ENCODE data around the gene OSM. TPM values are rescaled to one million over a fixed set of nuclear protein-coding genes. Genes with fewer than 3 reads are reported as not detected.

Gene OSM
- polyA plus RNA-seq, 4 donors, result 0.21 to 0.55 TPM; not detected in 2

- no peaks in the 10 kb centered on the region for H3K9me3 ChIP-seq (ENCODE audit: control insufficient read depth in 2 of 2, insufficient read depth in 1 of 2, low read depth in 1 of 2, low read length in 1 of 2)
- WGBS, 3 donors, result 88 to 94% (median 90%) methylated on average over 8 of the region's 8 CpGs
- no peak overlapping the region for H3K27ac ChIP-seq (ENCODE audit: low read depth in 1 of 3, low read length in 2 of 3)
- no peak for FAIRE-seq
- H3K4me1 ChIP-seq (ENCODE audit: control insufficient read depth in 3 of 3, insufficient read depth in 2 of 3, low read depth in 1 of 3, low read length in 2 of 3), result peaks cover 0 to 33% (median 2%) of the 10 kb centered on the region in 3 donors
- no peaks in the 10 kb centered on the region for H3K36me3 ChIP-seq (ENCODE audit: control insufficient read depth in 3 of 3, insufficient read depth in 2 of 3, low read depth in 1 of 3, low read length in 3 of 3)
- H3K27me3 ChIP-seq (ENCODE audit: control insufficient read depth in 3 of 3, insufficient read depth in 3 of 3, low read length in 3 of 3), result no peaks in the 10 kb centered on the region
- H3K4me3 ChIP-seq (ENCODE audit: low read depth in 1 of 3, low read length in 3 of 3), result no peak overlapping the region
- DNase-seq, result no peak
Measured at GRCh38 chr22:30261134-30261533, 5.5 kb downstream of the OSM start.

- Histone ChIP-seq H3K36me3 (ENCODE audit: control insufficient read depth in 3 of 3, insufficient read depth in 2 of 3, low read depth in 1 of 3, low read length in 3 of 3) (no peaks in the 10 kb centered on the region), H3K27ac (ENCODE audit: low read depth in 1 of 3, low read length in 2 of 3) (no peak overlapping the region), H3K27me3 (ENCODE audit: control insufficient read depth in 3 of 3, insufficient read depth in 3 of 3, low read length in 3 of 3) (no peaks in the 10 kb centered on the region), H3K4me1 (ENCODE audit: control insufficient read depth in 3 of 3, insufficient read depth in 2 of 3, low read depth in 1 of 3, low read length in 2 of 3) (peaks cover 0 to 31% (median 2%) of the 10 kb centered on the region in 3 donors), H3K9me3 (ENCODE audit: control insufficient read depth in 2 of 2, insufficient read depth in 1 of 2, low read depth in 1 of 2, low read length in 1 of 2) (no peaks in the 10 kb centered on the region), H3K4me3 (ENCODE audit: low read depth in 1 of 3, low read length in 3 of 3) (no peak overlapping the region)
- no peak for FAIRE-seq
- 85 to 90% (median 87%) methylated on average over 8 of the region's 8 CpGs for WGBS, 3 donors
- no peak for DNase-seq
Measured at GRCh38 chr22:30260682-30261081, 6.0 kb downstream of the OSM start.

DNA sequence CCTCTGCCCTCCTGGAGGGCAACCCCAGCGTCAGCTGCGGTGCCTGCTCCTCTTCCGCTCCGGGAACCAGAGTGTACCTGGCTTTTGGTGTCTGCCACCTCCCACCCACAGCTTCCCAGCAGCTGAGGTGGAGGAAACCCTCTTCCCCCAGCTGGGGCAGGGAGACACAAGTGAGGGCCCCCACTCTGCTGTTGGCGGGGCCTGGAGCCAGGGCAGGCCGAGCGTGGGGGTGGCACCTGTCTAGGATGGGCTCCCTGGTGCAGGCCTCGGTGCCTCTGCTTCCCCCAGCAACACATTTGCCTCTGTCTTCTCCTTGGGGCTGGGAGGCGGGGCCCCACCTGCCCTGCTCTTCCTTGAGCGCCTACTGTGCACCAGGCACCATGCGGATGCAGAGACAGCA lies 6.4 kb downstream of the OSM start:
- DNase-seq, result no peak
- Histone ChIP-seq H3K4me1 (ENCODE audit: control insufficient read depth in 3 of 3, insufficient read depth in 2 of 3, low read depth in 1 of 3, low read length in 2 of 3) (peaks cover 0 to 30% (median 2%) of the 10 kb centered on the region in 3 donors), H3K4me3 (ENCODE audit: low read depth in 1 of 3, low read length in 3 of 3) (no peak overlapping the region), H3K36me3 (ENCODE audit: control insufficient read depth in 3 of 3, insufficient read depth in 2 of 3, low read depth in 1 of 3, low read length in 3 of 3) (no peaks in the 10 kb centered on the region), H3K27ac (ENCODE audit: low read depth in 1 of 3, low read length in 2 of 3) (no peak overlapping the region), H3K27me3 (ENCODE audit: control insufficient read depth in 3 of 3, insufficient read depth in 3 of 3, low read length in 3 of 3) (no peaks in the 10 kb centered on the region), H3K9me3 (ENCODE audit: control insufficient read depth in 2 of 2, insufficient read depth in 1 of 2, low read depth in 1 of 2, low read length in 1 of 2) (no peaks in the 10 kb centered on the region)
- no peak for FAIRE-seq
- WGBS, 3 donors, result 70 to 90% (median 77%) methylated on average over 11 of the region's 11 CpGs

DNA sequence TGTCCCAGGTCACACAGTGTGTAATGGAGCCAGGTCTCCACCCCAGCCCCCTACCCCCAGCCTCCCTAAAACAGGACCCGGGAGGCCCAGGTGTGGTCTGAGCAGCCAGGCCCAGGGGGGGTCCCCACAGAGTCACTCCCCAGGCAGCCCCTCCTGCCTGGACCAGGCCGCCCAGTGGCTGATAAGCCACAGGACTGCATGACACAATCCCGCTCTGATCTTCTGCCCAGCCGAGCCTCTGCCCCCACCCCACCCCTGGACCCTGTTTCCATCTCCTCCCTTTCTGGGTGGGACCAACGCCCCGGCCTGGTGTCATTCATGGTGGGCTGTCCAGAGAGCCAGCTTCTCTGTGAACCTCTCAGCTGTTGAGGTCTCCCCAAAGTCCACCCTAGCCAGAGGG lies 12.3 kb downstream of the OSM start:
- Histone ChIP-seq H3K4me1 (ENCODE audit: control insufficient read depth in 3 of 3, insufficient read depth in 2 of 3, low read depth in 1 of 3, low read length in 2 of 3) (peaks cover 4 to 68% (median 5%) of the 10 kb centered on the region in 3 donors), H3K27ac (ENCODE audit: low read depth in 1 of 3, low read length in 2 of 3) (peak overlapping the region in 2 of 3 donors; percentile 9 to 38), H3K9me3 (ENCODE audit: control insufficient read depth in 2 of 2, insufficient read depth in 1 of 2, low read depth in 1 of 2, low read length in 1 of 2) (no peaks in the 10 kb centered on the region), H3K4me3 (ENCODE audit: low read depth in 1 of 3, low read length in 3 of 3) (no peak overlapping the region), H3K36me3 (ENCODE audit: control insufficient read depth in 3 of 3, insufficient read depth in 2 of 3, low read depth in 1 of 3, low read length in 3 of 3) (peaks cover 0 to 47% (median 0%) of the 10 kb centered on the region in 3 donors), H3K27me3 (ENCODE audit: control insufficient read depth in 3 of 3, insufficient read depth in 3 of 3, low read length in 3 of 3) (no peaks in the 10 kb centered on the region)
- WGBS, 3 donors, result 54 to 67% (median 62%) methylated on average over 5 to 6 of the region's 6 CpGs
- DNase-seq (no peak), FAIRE-seq (no peak)

GRCh38 chr22:30253205-30253852 lies 13.3 kb downstream of the OSM start:
- H3K36me3 ChIP-seq (ENCODE audit: control insufficient read depth in 3 of 3, insufficient read depth in 2 of 3, low read depth in 1 of 3, low read length in 3 of 3), result peaks cover 0 to 47% (median 0%) of the 10 kb centered on the region in 3 donors
- H3K27ac ChIP-seq (ENCODE audit: low read depth in 1 of 3, low read length in 2 of 3), result peak overlapping the region; percentile 15 to 75 (median 38)
- H3K4me1 ChIP-seq (ENCODE audit: control insufficient read depth in 3 of 3, insufficient read depth in 2 of 3, low read depth in 1 of 3, low read length in 2 of 3), result peaks cover 4 to 70% (median 5%) of the 10 kb centered on the region in 3 donors
- DNase-seq (peak; percentile 72 to 79), FAIRE-seq (no peak)
- no peaks in the 10 kb centered on the region for H3K9me3 ChIP-seq (ENCODE audit: control insufficient read depth in 2 of 2, insufficient read depth in 1 of 2, low read depth in 1 of 2, low read length in 1 of 2)
- H3K27me3 ChIP-seq (ENCODE audit: control insufficient read depth in 3 of 3, insufficient read depth in 3 of 3, low read length in 3 of 3), result no peaks in the 10 kb centered on the region
- H3K4me3 ChIP-seq (ENCODE audit: low read depth in 1 of 3, low read length in 3 of 3), result no peak overlapping the region
- 10 to 26% (median 21%) methylated on average over 22 of the region's 22 CpGs for WGBS, 3 donors

DNA sequence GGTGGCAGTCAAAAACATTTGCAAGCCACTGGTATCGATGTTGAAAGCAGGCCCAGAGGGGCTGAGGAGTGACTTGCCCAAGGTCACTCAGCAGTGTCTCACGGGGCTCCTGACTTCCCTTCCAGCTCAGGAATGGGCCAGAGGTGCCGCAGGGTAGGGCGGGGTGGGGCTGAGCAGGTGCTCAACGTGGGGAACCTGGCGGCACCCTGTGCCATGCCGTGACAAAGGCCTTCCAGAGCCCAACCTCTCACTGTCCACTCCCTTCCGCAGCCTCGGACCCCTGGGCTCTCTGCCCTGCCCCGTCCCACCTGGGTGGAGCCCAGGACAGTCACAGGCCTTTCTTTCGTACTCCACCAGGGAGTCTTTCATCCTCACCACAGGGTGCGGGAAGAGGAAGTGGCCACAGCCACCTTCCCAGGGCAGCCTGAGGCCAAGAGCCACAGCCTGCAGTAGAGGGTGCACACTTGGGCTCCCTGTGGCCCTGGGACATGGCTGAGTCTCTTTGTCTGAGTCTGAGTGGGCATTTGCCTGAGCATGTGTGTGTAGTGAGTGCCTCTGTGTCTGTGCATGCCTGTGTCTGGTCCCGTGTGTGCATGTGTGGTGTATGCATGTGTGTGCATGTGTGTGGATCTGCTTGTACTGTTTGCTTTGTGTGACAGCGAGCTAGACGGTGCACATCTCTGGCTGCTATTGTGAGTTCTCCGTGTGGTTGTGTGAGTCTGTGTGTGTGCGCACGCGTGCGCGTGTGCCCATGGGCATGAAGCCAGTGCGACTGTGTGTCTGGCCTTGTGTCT lies 14.0 kb downstream of the OSM start:
- Histone ChIP-seq H3K27ac (ENCODE audit: low read depth in 1 of 3, low read length in 2 of 3) (peak overlapping the region; percentile 38 to 64 (median 63)), H3K4me3 (ENCODE audit: low read depth in 1 of 3, low read length in 3 of 3) (no peak overlapping the region), H3K9me3 (ENCODE audit: control insufficient read depth in 2 of 2, insufficient read depth in 1 of 2, low read depth in 1 of 2, low read length in 1 of 2) (no peaks in the 10 kb centered on the region), H3K4me1 (ENCODE audit: control insufficient read depth in 3 of 3, insufficient read depth in 2 of 3, low read depth in 1 of 3, low read length in 2 of 3) (peaks cover 2 to 74% (median 5%) of the 10 kb centered on the region in 3 donors), H3K27me3 (ENCODE audit: control insufficient read depth in 3 of 3, insufficient read depth in 3 of 3, low read length in 3 of 3) (no peaks in the 10 kb centered on the region), H3K36me3 (ENCODE audit: control insufficient read depth in 3 of 3, insufficient read depth in 2 of 3, low read depth in 1 of 3, low read length in 3 of 3) (peaks cover 0 to 47% (median 0%) of the 10 kb centered on the region in 3 donors)
- 23 to 56% (median 44%) methylated on average over 22 of the region's 22 CpGs for WGBS, 3 donors
- DNase-seq (peak; percentile 44 to 74), FAIRE-seq (no peak)

- Histone ChIP-seq H3K4me1 (ENCODE audit: control insufficient read depth in 3 of 3, insufficient read depth in 2 of 3, low read depth in 1 of 3, low read length in 2 of 3) (peaks cover 2 to 81% (median 5%) of the 10 kb centered on the region in 3 donors), H3K4me3 (ENCODE audit: low read depth in 1 of 3, low read length in 3 of 3) (no peak overlapping the region), H3K9me3 (ENCODE audit: control insufficient read depth in 2 of 2, insufficient read depth in 1 of 2, low read depth in 1 of 2, low read length in 1 of 2) (no peaks in the 10 kb centered on the region), H3K36me3 (ENCODE audit: control insufficient read depth in 3 of 3, insufficient read depth in 2 of 3, low read depth in 1 of 3, low read length in 3 of 3) (peaks cover 0 to 47% (median 0%) of the 10 kb centered on the region in 3 donors), H3K27ac (ENCODE audit: low read depth in 1 of 3, low read length in 2 of 3) (peak overlapping the region in 1 of 3 donors; percentile 64), H3K27me3 (ENCODE audit: control insufficient read depth in 3 of 3, insufficient read depth in 3 of 3, low read length in 3 of 3) (no peaks in the 10 kb centered on the region)
- DNase-seq (no peak), FAIRE-seq (no peak)
- 78 to 85% (median 78%) methylated on average over 10 of the region's 10 CpGs for WGBS, 3 donors
Measured at GRCh38 chr22:30251711-30252110, 14.9 kb downstream of the OSM start.

DNA sequence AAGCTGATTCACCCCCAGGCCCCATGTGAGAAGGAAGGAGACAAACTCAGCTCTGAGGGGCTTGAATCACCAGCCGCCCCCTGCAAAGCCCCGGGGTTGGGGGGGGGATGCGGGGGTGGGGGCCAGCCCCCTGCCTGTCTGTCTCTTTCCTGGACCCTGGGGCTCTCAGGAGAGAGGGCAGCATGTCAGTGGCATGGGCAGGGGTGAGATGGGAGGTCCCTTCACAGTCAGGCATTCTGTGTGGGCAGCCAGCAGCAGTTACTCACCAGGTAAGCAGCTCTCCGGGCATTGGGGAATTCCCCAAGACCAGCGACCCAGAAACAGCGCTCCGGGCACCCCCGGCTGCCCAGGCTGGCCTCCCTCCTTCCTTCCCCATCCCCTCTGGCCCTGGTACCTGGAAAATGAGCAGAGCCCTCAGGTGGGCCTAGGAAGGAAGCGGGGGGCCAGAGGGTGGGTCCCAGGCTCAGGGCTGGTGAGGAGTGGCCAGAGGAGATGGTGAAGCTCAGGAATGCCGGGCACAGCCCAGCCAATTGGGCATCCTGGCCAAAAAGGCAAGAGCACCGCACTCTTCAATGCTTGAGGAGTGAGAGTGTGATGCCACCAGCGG lies 15.9 kb downstream of the OSM start:
- DNase-seq, result no peak
- Histone ChIP-seq H3K4me1 (ENCODE audit: control insufficient read depth in 3 of 3, insufficient read depth in 2 of 3, low read depth in 1 of 3, low read length in 2 of 3) (peaks cover 2 to 79% (median 9%) of the 10 kb centered on the region in 3 donors), H3K27me3 (ENCODE audit: control insufficient read depth in 3 of 3, insufficient read depth in 3 of 3, low read length in 3 of 3) (peaks cover 0 to under 1% (median 0%) of the 10 kb centered on the region in 3 donors), H3K9me3 (ENCODE audit: control insufficient read depth in 2 of 2, insufficient read depth in 1 of 2, low read depth in 1 of 2, low read length in 1 of 2) (no peaks in the 10 kb centered on the region), H3K4me3 (ENCODE audit: low read depth in 1 of 3, low read length in 3 of 3) (no peak overlapping the region), H3K36me3 (ENCODE audit: control insufficient read depth in 3 of 3, insufficient read depth in 2 of 3, low read depth in 1 of 3, low read length in 3 of 3) (peaks cover 0 to 47% (median 0%) of the 10 kb centered on the region in 3 donors), H3K27ac (ENCODE audit: low read depth in 1 of 3, low read length in 2 of 3) (no peak overlapping the region)
- WGBS, 3 donors, result 54 to 66% (median 58%) methylated on average over 11 to 12 of the region's 12 CpGs
- no peak for FAIRE-seq

Measured in small intestine (tissue), 7 donors.